HG03060 (cell line): ENCODE results near the gene KIAA0232.

Experiments
- ATAC-seq: cut with Tn5 transposase; IDR thresholded peaks from one replicate; pipeline ENCODE4 v1.9.1; 2021; ENCODE audit warnings: low read depth, moderate number of reproducible peaks; ENCODE audit not compliant: unreplicated experiment

The KIAA0232 gene

GRCh38 chr4:6782147-6782845 is at the start of gene KIAA0232:
Gene KIAA0232, plus strand, starts transcription at chr4:6782727. Its CDS starts 41,727 bp downstream, at chr4:6824454.
- ATAC-seq, result no peak

GRCh38 chr4:6733358-6734164 is 49.0 kb upstream of the KIAA0232 start:
- ATAC-seq, result no peak

GRCh38 chr4:6734165-6734786 is 48.3 kb upstream of the KIAA0232 start:
- ATAC-seq, result no peak

- no peak for ATAC-seq
Observed at GRCh38 chr4:6739920-6740319, 42.6 kb upstream of the KIAA0232 start.

- ATAC-seq, result no peak
Observed at GRCh38 chr4:6740347-6740746, 42.2 kb upstream of the KIAA0232 start.

GRCh38 chr4:6742507-6742906 is 40.0 kb upstream of the KIAA0232 start:
- ATAC-seq, result no peak

GRCh38 chr4:6742989-6743388 is 39.5 kb upstream of the KIAA0232 start:
- no peak for ATAC-seq

GRCh38 chr4:6746721-6747293 is 35.7 kb upstream of the KIAA0232 start:
- ATAC-seq, result no peak

GRCh38 chr4:6747294-6748051 is 35.1 kb upstream of the KIAA0232 start:
- no peak for ATAC-seq

- no peak for ATAC-seq
Observed at GRCh38 chr4:6748286-6748685, 34.2 kb upstream of the KIAA0232 start.

GRCh38 chr4:6749340-6750171 is 33.0 kb upstream of the KIAA0232 start:
- no peak for ATAC-seq

- ATAC-seq, result no peak
Observed at GRCh38 chr4:6750286-6751221, 32.0 kb upstream of the KIAA0232 start.

GRCh38 chr4:6751611-6752485 is 30.7 kb upstream of the KIAA0232 start:
- no peak for ATAC-seq

GRCh38 chr4:6752486-6752829 is 30.1 kb upstream of the KIAA0232 start:
- ATAC-seq, result no peak

GRCh38 chr4:6753103-6753560 is 29.4 kb upstream of the KIAA0232 start:
- ATAC-seq, result no peak

- ATAC-seq, result no peak
Observed at GRCh38 chr4:6753891-6754290, 28.6 kb upstream of the KIAA0232 start.

GRCh38 chr4:6754481-6755087 is 27.9 kb upstream of the KIAA0232 start:
- ATAC-seq, result no peak
